Right cardiac atrium (tissue), 5 donors: Measurements from ENCODE around the gene LARP6. TPM values are rescaled to one million over a fixed set of nuclear protein-coding genes. Genes with fewer than 3 reads are reported as not detected.

Experiments used
- ATAC-seq, 2 donors: fragments of 200-7000 bp; cut with Tn5 transposase; one replicate each; pipeline versions ENCODE4 v1.8.0 to v1.9.1; 2020; ENCODE audit warnings: moderate library complexity in 2 of 2, mild to moderate bottlenecking in 1 of 2
- DNase-seq, 3 donors: peaks; one replicate each; pipeline ENCODE4 v3.0.0-alpha.2; 2020
- H3K27ac ChIP-seq: one replicate; pipeline ENCODE4 v1.5.1; 2013; ENCODE audit warnings: mild to moderate bottlenecking, low read length, control low read depth, moderate library complexity
- H3K27me3 ChIP-seq: one replicate; pipeline ENCODE4 v1.6.1; 2013; ENCODE audit not compliant: control insufficient read depth, insufficient read depth
- H3K4me1 ChIP-seq: one replicate; pipeline ENCODE4 v1.6.1; 2013; ENCODE audit warnings: low read length; ENCODE audit not compliant: control insufficient read depth, insufficient read depth
- H3K4me3 ChIP-seq: one replicate; pipeline ENCODE4 v1.5.1; 2013; ENCODE audit warnings: low read length, control low read depth
- H3K9me3 ChIP-seq: one replicate; pipeline ENCODE4 v1.6.1; 2013; ENCODE audit warnings: low read length; ENCODE audit not compliant: control insufficient read depth
- WGBS: extraction: QIAGEN DNeasy Blood & Tissue Kit; methylation state at CpG from one replicate; pipeline ENCODE4 v1.1.7; 2013; 5-methylcytosine and 5-hydroxymethylcytosine counted together
- intact Hi-C, 4 donors: fragments of 100-400 bp; cut with DNase I; formaldehyde crosslinking; loops; one replicate each; pipeline versions ENCODE4 v1.11.0 to v1.14.0; 2022 to 2023
- long read RNA-seq, 4 donors: library from polyadenylated mRNA; unstranded; transcript quantifications; one replicate each; pipeline ENCODE4 v2.0.0, GENCODE V29; 2020 to 2021
- polyA plus RNA-seq: library from polyadenylated mRNA; stranded (reverse); fragments of 200-250 nt; gene quantifications from one replicate; pipeline ENCODE4 v1.2.3, GENCODE V29; 2013
- total RNA-seq, 4 donors: library from RNA; stranded (reverse); fragmentation: NEBNext Ultra II Directional; extraction: Animal tissue kit (Norgen Biotek cat#: 25700); gene quantifications; one replicate each; pipeline ENCODE4 v1.2.1, GENCODE V29; 2021
- donor health status: healthy with polysubstance abuse.
- donor health status: DM: no; HTN: yes; CAD: no.
- donor health status: DM: no; HTN: no; CAD: no.
- donor health status: DM: no; HTN: yes; CAD: no; lungs with severe emphysema.
- donor health status: DM: yes; HTN: yes; CAD: no.

LARP6 gene
- total RNA-seq (10 to 100 TPM; 34.1 to 44.0 (median 38.8) TPM), polyA plus RNA-seq (32.3 TPM)
- long read RNA-seq, donor 1, full-length matches to known transcripts = 101 of 109 reads
- long read RNA-seq, donor 1, partial matches to known transcripts = 1 of 109 reads
- long read RNA-seq, donor 1, other reads (novel, unspliced or antisense) = 7 of 109 reads
- long read RNA-seq, donor 2, full-length matches to known transcripts = 50 of 55 reads
- long read RNA-seq, donor 2, partial matches to known transcripts = 1 of 55 reads
- long read RNA-seq, donor 2, other reads (novel, unspliced or antisense) = 4 of 55 reads
- long read RNA-seq, donor 3, full-length matches to known transcripts = 6 of 16 reads
- long read RNA-seq, donor 3, partial matches to known transcripts = 2 of 16 reads
- long read RNA-seq, donor 3, other reads (novel, unspliced or antisense) = 8 of 16 reads
- long read RNA-seq, donor 4, full-length matches to known transcripts = 46 of 52 reads
- long read RNA-seq, donor 4, partial matches to known transcripts = 1 of 52 reads
- long read RNA-seq, donor 4, other reads (novel, unspliced or antisense) = 5 of 52 reads

GRCh38 chr15:70853973-70854665, at the start of gene LARP6:
Gene LARP6 (minus strand): TSS chr15:70854157. CDS start chr15:70854088, 69 bp downstream.
- DNase-seq (peak; percentile 71 to 91 (median 90)), ATAC-seq (peak; percentile 77 to 82)
- peak within 1 kb of the TSS; percentile 83 for H3K4me3 ChIP-seq
- H3K27ac ChIP-seq = peak within 1 kb of the TSS; percentile 97
- intact Hi-C loops = no loop called here
- H3K27me3 ChIP-seq = no peaks in the 10 kb centered on the region
- peaks cover 9% of the 10 kb centered on the region for H3K4me1 ChIP-seq
- WGBS = under 1% methylated on average over 78 of the region's 78 CpGs
- H3K9me3 ChIP-seq = no peaks in the 10 kb centered on the region

DNA sequence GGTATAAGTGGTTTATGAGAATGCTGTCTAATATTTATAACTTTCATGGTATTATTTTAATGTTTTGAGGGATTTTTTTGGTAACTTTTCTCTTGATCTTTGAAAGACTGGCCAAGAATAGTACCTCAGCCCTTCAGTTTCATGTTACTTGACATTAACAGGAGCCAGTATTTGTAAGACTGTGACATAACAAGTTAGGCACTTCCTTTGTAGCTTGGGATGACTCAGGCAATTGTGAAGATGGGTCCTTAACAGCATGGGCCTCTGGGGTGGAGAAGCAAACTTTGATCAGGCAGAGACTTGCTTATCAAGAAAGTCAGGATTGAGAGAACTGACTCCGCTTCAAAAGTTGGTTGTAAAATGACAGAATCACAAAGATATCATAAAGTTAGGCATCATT, 48.1 kb upstream of the LARP6 start:
- Histone ChIP-seq H3K4me3 (no peak overlapping the region), H3K27me3 (no peaks in the 10 kb centered on the region), H3K9me3 (no peaks in the 10 kb centered on the region), H3K4me1 (no peaks in the 10 kb centered on the region), H3K27ac (no peak overlapping the region)
- 98% methylated on average over 1 of the region's 1 CpG for WGBS
- ATAC-seq (peak in 1 of 2 donors; percentile 25), DNase-seq (no peak)
- intact Hi-C loops = no loop called here

DNA sequence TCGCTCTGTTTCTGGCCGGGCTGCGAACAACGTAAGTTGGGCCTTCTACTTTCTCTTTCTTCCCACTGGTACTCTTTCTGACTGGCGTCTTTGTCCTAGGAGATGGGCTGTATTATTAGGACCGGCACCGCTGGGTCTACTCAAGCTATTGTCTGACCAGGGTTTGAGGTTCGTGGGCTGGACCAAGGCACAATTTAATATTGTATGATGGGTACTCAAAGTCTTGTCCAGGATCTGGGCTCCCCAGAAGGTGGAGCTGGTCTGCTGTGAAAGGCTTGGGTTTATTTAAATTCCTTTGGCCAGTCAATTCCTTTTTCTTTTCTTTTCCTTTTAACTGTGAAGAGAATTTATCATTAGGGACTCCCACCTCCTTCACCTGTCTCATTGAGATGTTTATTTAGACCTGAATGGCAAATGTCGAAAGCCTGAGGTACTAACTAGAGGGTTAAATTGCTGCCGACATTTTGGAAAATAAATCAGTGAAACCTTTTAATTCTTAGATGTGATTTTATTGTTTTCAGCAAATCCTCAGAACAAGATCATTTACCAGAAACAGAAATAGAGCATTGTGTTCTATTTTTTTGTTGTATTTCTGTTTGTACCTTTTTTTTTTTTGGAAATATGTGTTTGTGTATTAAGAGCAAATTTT, 39.1 kb upstream of the LARP6 start:
- no peaks in the 10 kb centered on the region for H3K27me3 ChIP-seq
- H3K9me3 ChIP-seq = no peaks in the 10 kb centered on the region
- ATAC-seq (peak; percentile 53 to 66), DNase-seq (peak in 1 of 3 donors; percentile 61)
- 5% methylated on average over 10 of the region's 10 CpGs for WGBS
- intact Hi-C loops = loop anchor here in 2 of 4 donors (10.0 kb wide), 1 partner anchor 212 kb away; no protein-coding TSS in a partner anchor
- peak overlapping the region; percentile 71 for H3K27ac ChIP-seq
- no peaks in the 10 kb centered on the region for H3K4me1 ChIP-seq
- H3K4me3 ChIP-seq = peak overlapping the region; percentile 85

DNA sequence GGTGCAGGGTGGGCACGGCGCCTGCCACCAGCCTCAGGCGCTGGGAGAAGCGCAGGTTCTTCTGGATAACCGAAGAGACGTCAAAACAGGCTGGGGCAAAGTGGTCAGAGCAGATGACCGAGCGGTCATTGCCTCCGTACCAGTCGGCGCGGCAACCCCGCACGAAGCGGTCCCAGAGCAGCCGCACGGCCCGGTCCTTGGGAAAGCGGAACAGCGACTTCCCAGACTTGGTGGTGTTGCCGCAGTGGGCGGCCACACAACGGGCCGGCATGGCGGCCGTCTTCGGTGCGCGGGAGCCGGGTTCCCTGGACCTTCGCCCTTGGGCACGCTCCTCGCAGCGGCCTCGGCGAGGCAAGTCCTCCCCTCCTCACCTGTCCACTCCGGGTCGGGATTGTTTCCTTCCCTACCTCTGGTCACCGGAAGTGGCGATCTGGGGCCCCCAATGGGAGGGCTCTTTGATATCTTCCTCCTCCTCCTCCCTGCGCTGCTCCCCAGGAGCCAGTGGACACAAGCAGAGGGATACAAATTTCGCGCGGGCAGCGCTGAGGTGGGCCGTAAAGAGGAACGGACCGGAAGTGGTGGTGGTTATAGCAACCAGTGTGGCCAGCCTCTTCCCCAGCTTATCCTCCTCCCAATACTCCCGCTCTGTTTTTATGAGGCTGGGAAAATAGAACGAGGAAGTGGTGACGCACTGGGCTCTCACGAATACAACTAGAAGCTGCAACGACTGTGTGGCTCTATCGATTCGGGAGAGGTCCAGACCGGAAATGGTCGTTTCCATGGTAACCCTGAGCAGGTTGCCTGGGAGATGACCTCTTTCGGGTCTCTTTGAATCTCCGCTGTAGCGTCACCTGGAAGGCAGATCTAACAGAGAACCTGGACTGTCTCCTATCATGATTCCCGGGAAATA, 38.3 kb upstream of the LARP6 start, which contains the start of the genes LRRC49 and THAP10:
TSS of gene LRRC49 (plus strand) at position 825 of the 910 bp plus-strand sequence. CDS start at position 894, 69 bp downstream.
TSS of gene THAP10 (minus strand) at position 432 of the 910 bp plus-strand sequence. CDS start at position 271, 161 bp downstream.
- Histone ChIP-seq H3K27ac (peak within 1 kb of the TSS; percentile 71), H3K4me1 (no peaks in the 10 kb centered on the region), H3K27me3 (no peaks in the 10 kb centered on the region), H3K9me3 (no peaks in the 10 kb centered on the region), H3K4me3 (peak within 1 kb of the TSS; percentile 85)
- WGBS = under 1% methylated on average over 61 of the region's 61 CpGs
- DNase-seq (peak; percentile 90 to 96 (median 93)), ATAC-seq (peak; percentile 99)
- intact Hi-C loops = loop anchor here in 2 of 4 donors (10.0 kb wide), 1 partner anchor 213 kb away; no protein-coding TSS in a partner anchor

GRCh38 chr15:70882361-70882760, 28.4 kb upstream of the LARP6 start:
- 87% methylated on average over 2 of the region's 2 CpGs for WGBS

DNA sequence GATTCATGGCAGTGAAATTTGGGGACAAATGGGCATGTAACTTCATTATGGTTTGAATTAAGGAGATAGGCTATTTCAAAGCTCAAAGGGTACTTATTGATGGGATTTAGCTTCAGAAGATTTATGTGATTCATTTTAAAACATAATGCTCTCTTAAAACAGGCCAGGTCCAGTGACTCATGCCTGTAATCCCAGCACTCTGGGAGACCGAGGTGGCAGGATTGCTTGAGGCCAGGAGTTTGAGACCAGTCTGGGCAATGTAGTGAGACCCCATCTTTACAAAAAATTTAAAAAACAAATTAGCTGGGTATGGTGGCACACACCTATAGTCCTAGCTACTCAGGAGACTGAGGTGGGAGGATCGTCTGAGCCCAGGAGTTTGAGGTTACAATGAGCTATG, 26.8 kb upstream of the LARP6 start:
- H3K4me3 ChIP-seq = no peak overlapping the region
- WGBS = 92% methylated on average over 2 of the region's 2 CpGs
- ATAC-seq = no peak
- no peaks in the 10 kb centered on the region for H3K9me3 ChIP-seq
- no peak overlapping the region for H3K27ac ChIP-seq
- intact Hi-C loops = no loop called here
- H3K27me3 ChIP-seq = no peaks in the 10 kb centered on the region
- no peak for DNase-seq
- no peaks in the 10 kb centered on the region for H3K4me1 ChIP-seq

More at GRCh38 chr15:70882361-70882760, 28.4 kb upstream of the LARP6 start:
- Histone ChIP-seq H3K4me3 (no peak overlapping the region), H3K4me1 (no peaks in the 10 kb centered on the region), H3K9me3 (no peaks in the 10 kb centered on the region), H3K27ac (no peak overlapping the region), H3K27me3 (no peaks in the 10 kb centered on the region)
- DNase-seq (no peak), ATAC-seq (no peak)
- intact Hi-C loops = no loop called here

GRCh38 chr15:70879401-70879800, 25.4 kb upstream of the LARP6 start:
- no peaks in the 10 kb centered on the region for H3K4me1 ChIP-seq
- DNase-seq = no peak
- no peaks in the 10 kb centered on the region for H3K27me3 ChIP-seq
- intact Hi-C loops = loop anchor here (5.0 to 10.0 kb wide), 3 partner anchors 52 to 57 kb away; no protein-coding TSS in a partner anchor
- H3K27ac ChIP-seq = no peak overlapping the region
- ATAC-seq = peak in 1 of 2 donors; percentile 51
- WGBS = 50% methylated on average over 2 of the region's 2 CpGs
- H3K4me3 ChIP-seq = no peak overlapping the region
- H3K9me3 ChIP-seq = no peaks in the 10 kb centered on the region

DNA sequence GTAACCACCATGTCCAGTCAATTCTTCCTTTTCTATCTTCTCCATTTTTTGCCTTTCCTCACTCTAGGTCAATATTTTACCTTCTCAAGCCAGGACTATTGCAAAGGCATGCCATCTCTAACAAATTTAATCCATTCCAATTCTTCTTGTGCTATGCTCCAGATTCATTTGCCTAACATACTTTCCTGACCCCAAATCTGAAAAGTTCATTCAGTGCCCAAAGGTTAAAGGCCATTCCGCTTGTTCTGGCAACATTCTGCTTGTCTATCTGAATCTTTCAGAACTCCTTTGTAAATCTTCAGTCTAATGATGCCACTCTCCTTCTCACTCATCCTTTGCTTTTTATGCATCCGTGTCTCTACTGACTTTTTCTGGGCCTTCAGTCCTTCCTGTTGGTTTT, 22.7 kb upstream of the LARP6 start:
- Histone ChIP-seq H3K27me3 (no peaks in the 10 kb centered on the region), H3K27ac (no peak overlapping the region), H3K4me1 (no peaks in the 10 kb centered on the region), H3K4me3 (no peak overlapping the region), H3K9me3 (no peaks in the 10 kb centered on the region)
- no peak for ATAC-seq
- DNase-seq = no peak
- intact Hi-C loops = loop anchor here (5.0 to 10.0 kb wide), 3 partner anchors 49 to 54 kb away; no protein-coding TSS in a partner anchor
- 72% methylated on average over 2 of the region's 2 CpGs for WGBS

DNA sequence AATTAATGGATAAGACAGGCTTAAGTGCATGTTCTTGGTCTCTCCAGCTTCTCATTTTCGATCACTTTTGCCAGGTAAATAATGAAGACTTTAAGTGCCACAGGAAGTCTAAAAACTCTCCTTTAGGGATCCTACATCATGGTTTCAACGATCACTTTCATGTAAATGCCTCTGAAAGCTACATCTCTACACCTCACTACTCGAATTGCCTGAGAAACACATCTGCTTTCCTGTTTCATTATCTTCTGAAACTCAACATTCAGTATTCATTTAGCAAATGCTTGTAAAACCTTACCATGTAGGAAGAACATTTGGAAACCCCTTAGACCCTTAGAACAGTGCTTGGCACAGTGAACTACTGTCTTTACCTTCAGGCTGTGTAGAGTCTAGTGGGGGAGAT, 22.1 kb upstream of the LARP6 start:
- Histone ChIP-seq H3K27ac (no peak overlapping the region), H3K27me3 (no peaks in the 10 kb centered on the region), H3K4me3 (no peak overlapping the region), H3K9me3 (no peaks in the 10 kb centered on the region), H3K4me1 (no peaks in the 10 kb centered on the region)
- ATAC-seq (no peak), DNase-seq (no peak)
- 68% methylated on average over 3 of the region's 3 CpGs for WGBS
- intact Hi-C loops = loop anchor here (5.0 to 10.0 kb wide), 3 partner anchors 49 to 54 kb away; no protein-coding TSS in a partner anchor
